HG02610 (cell line): ENCODE measurements around the gene C1orf185.
"Not testable (repeated sequence)": the region's sequence is repeated elsewhere in the genome, so short reads cannot be mapped to it uniquely, and the experiment has no call there.

Experiments used
- ATAC-seq: cut with Tn5 transposase; IDR thresholded peaks from one replicate; pipeline ENCODE4 v1.9.1; 2021; ENCODE audit warnings: mild to moderate bottlenecking, moderate library complexity; ENCODE audit not compliant: unreplicated experiment

Gene C1orf185

GRCh38 chr1:51101976-51102375, at the start of gene C1orf185:
C1orf185 (plus strand) TSS chr1:51102228; CDS start chr1:51102234, 6 bp downstream.
- no peak for ATAC-seq

- no peak for ATAC-seq
Measured at GRCh38 chr1:51058858-51059257, 43.2 kb upstream of the C1orf185 start.

GRCh38 chr1:51061231-51061918, 40.7 kb upstream of the C1orf185 start:
- ATAC-seq, result no peak

- no peak for ATAC-seq
Measured at GRCh38 chr1:51063121-51063520, 38.9 kb upstream of the C1orf185 start.

- ATAC-seq, result no peak
Measured at GRCh38 chr1:51070011-51070410, 32.0 kb upstream of the C1orf185 start.

GRCh38 chr1:51070640-51071039, 31.4 kb upstream of the C1orf185 start:
- ATAC-seq, result no peak

GRCh38 chr1:51071291-51072042, 30.6 kb upstream of the C1orf185 start:
- ATAC-seq, result no peak

GRCh38 chr1:51072043-51072439, 30.0 kb upstream of the C1orf185 start:
- ATAC-seq, result no peak

GRCh38 chr1:51072651-51073050, 29.4 kb upstream of the C1orf185 start:
- no peak for ATAC-seq

- no peak for ATAC-seq
Measured at GRCh38 chr1:51073456-51073855, 28.6 kb upstream of the C1orf185 start.

- no peak for ATAC-seq
Measured at GRCh38 chr1:51086496-51087271, 15.3 kb upstream of the C1orf185 start.

- ATAC-seq, result no peak
Measured at GRCh38 chr1:51088474-51088873, 13.6 kb upstream of the C1orf185 start.

- no peak for ATAC-seq
Measured at GRCh38 chr1:51093581-51093980, 8.4 kb upstream of the C1orf185 start.

- ATAC-seq, result no peak
Measured at GRCh38 chr1:51097171-51097570, 4.9 kb upstream of the C1orf185 start.

- peak; percentile 75 for ATAC-seq
Measured at GRCh38 chr1:51100264-51100880, 1.7 kb upstream of the C1orf185 start.

- no peak for ATAC-seq
Measured at GRCh38 chr1:51114137-51114536, 12.1 kb downstream of the C1orf185 start.

- no peak for ATAC-seq
Measured at GRCh38 chr1:51115714-51116404, 13.8 kb downstream of the C1orf185 start.

GRCh38 chr1:51119331-51119730, 17.3 kb downstream of the C1orf185 start:
- no peak for ATAC-seq

- ATAC-seq, result no peak
Measured at GRCh38 chr1:51120629-51121028, 18.6 kb downstream of the C1orf185 start.

GRCh38 chr1:51127152-51127551, 25.1 kb downstream of the C1orf185 start:
- not testable (repeated sequence) for ATAC-seq

GRCh38 chr1:51131185-51131584, 29.2 kb downstream of the C1orf185 start:
- ATAC-seq, result no peak
